GM12801 (cell line): Measurements from ENCODE around the gene NRN1L.

Experiments
- CTCF ChIP-seq: IDR thresholded peaks from one replicate; pipeline ENCODE4 v1.5.1; 2011; ENCODE audit warnings: control low read depth; ENCODE audit not compliant: insufficient read length; ENCODE audit errors: extremely low read depth

Gene NRN1L

GRCh38 chr16:67874372-67874771 is 10.3 kb upstream of the NRN1L start:
- TF ChIP-seq CTCF: no peak

- TF ChIP-seq CTCF: no peak
Measured at GRCh38 chr16:67877064-67877463, 7.6 kb upstream of the NRN1L start.

DNA sequence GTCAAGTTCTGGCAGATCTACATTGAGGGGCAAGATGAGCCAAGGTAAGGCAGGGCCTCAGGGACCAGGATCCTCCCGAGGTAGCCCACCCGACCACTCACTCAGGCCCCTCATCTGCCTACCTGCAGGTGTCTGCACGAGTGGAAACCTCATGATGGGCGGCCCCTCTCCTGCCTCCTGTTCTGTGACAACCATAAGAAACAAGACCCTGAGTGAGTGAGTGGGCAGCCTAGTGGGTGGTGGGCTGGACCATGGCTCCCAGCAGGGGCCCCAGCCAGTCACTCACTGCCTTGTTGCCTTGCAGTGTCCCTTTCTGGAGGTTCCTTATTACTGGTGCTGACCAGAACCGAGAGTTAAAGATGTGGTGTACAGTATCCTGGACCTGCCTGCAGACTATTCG is 6.5 kb upstream of the NRN1L start:
- no peak for TF ChIP-seq CTCF

- TF ChIP-seq CTCF: no peak
Measured at GRCh38 chr16:67878846-67879245, 5.8 kb upstream of the NRN1L start.

DNA sequence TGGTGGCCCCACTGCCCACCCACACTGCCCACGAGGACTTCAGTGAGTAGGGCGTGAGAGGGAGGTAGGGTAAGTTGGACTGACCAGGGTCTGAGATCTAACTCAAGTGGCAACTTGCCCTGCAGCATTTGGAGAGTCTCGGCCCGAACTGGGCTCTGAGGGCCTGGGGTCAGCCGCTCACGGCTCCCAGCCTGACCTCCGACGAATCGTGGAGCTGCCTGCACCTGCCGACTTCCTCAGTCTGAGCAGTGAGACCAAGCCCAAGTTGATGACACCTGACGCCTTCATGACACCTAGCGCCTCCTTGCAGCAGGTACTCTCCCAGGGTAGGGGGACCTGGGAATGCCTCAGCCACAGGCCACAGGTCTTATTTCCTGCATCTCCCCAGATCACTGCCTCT is 5.2 kb upstream of the NRN1L start:
- no peak for TF ChIP-seq CTCF

DNA sequence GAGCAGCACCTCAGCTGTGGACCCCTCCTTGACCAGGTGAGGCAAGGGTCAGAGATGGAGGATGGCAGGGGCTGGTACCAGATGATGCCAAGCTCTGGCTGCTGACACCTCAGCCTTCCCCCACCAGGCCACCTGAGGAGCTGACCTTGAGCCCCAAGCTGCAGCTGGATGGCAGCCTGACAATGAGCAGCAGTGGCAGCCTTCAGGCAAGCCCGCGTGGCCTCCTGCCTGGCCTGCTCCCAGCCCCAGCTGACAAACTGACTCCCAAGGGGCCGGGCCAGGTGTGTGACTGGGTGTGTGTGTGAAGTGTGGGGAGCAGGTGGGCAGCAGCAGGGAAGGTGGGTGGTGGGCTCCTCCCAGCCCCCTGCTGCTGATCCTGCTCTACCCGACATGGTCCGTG is 4.7 kb upstream of the NRN1L start:
- TF ChIP-seq CTCF: no peak

DNA sequence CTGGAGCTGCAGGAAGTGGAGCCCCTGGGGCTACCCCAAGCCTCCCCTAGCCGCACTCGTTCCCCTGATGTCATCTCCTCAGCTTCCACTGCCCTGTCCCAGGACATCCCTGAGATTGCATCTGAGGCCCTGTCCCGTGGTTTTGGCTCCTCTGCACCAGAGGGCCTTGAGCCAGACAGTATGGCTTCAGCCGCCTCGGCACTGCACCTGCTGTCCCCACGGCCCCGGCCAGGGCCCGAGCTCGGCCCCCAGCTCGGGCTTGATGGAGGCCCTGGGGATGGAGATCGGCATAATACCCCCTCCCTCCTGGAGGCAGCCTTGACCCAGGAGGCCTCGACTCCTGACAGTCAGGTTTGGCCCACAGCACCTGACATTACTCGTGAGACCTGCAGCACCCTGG is 4.1 kb upstream of the NRN1L start:
- TF ChIP-seq CTCF: no peak

DNA sequence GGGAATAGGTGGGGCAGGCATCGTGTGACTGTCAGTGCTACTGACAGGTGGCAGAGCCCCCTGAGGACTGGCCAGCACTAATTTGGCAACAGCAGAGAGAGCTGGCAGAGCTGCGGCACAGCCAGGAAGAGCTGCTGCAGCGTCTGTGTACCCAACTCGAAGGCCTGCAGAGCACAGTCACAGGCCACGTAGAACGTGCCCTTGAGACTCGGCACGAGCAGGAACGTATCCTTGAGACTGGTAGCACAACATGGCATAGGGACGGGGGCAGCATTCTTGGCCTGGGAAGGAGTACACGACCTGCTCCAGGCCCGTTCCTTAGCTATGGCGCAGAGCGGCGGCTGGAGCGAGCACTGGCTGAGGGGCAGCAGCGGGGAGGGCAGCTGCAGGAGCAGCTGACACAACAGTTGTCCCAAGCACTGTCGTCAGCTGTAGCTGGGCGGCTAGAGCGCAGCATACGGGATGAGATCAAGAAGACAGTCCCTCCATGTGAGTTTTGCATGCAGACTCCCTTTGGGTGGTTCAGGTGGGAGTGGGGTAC is 3.0 kb upstream of the NRN1L start:
- TF ChIP-seq CTCF: no peak
